Measurements from ENCODE around the gene AUTS2. TPM values are rescaled to one million over a fixed set of nuclear protein-coding genes. Genes with fewer than 3 reads are reported as not detected.

AUTS2 gene
- total RNA-seq, 1 donor from 2014 or later, result 2.1 TPM

- H3K4me3 Mint-ChIP-seq, result no peak overlapping the region
- peaks cover 4% of the 10 kb centered on the region for H3K9me3 Mint-ChIP-seq
- DNase-seq, result no peak
- no peaks in the 10 kb centered on the region for H3K27me3 Mint-ChIP-seq
- intact Hi-C loops (cut with micrococcal nuclease), result no loop called here
- H3K4me1 Mint-ChIP-seq, result peaks cover 3% of the 10 kb centered on the region
- H3K36me3 Mint-ChIP-seq (ENCODE audit: low read depth), result no peaks in the 10 kb centered on the region
- H3K27ac Mint-ChIP-seq, result no peak overlapping the region
Measured at GRCh38 chr7:69910150-69910549, 311.9 kb downstream of the AUTS2 start.

- no peaks in the 10 kb centered on the region for H3K36me3 Mint-ChIP-seq (ENCODE audit: low read depth)
- no peaks in the 10 kb centered on the region for H3K27me3 Mint-ChIP-seq
- no peak for DNase-seq
- peaks cover 4% of the 10 kb centered on the region for H3K9me3 Mint-ChIP-seq
- no peak overlapping the region for H3K4me3 Mint-ChIP-seq
- intact Hi-C loops (cut with micrococcal nuclease), result no loop called here
- no peak overlapping the region for H3K27ac Mint-ChIP-seq
- no peaks in the 10 kb centered on the region for H3K4me1 Mint-ChIP-seq
Measured at GRCh38 chr7:69911337-69911736, 313.1 kb downstream of the AUTS2 start.

- DNase-seq, result no peak
- Mint-ChIP-seq H3K9me3 (peaks cover 4% of the 10 kb centered on the region), H3K27me3 (no peaks in the 10 kb centered on the region), H3K4me3 (no peak overlapping the region), H3K27ac (no peak overlapping the region), H3K4me1 (no peaks in the 10 kb centered on the region), H3K36me3 (ENCODE audit: low read depth) (no peaks in the 10 kb centered on the region)
- intact Hi-C loops (cut with micrococcal nuclease), result no loop called here
Measured at GRCh38 chr7:69912141-69912540, 313.9 kb downstream of the AUTS2 start.

- Mint-ChIP-seq H3K4me1 (no peaks in the 10 kb centered on the region), H3K27me3 (no peaks in the 10 kb centered on the region), H3K9me3 (peaks cover 4% of the 10 kb centered on the region), H3K36me3 (ENCODE audit: low read depth) (no peaks in the 10 kb centered on the region), H3K4me3 (no peak overlapping the region), H3K27ac (no peak overlapping the region)
- no peak for DNase-seq
- intact Hi-C loops (cut with micrococcal nuclease), result no loop called here
Measured at GRCh38 chr7:69912846-69913245, 314.6 kb downstream of the AUTS2 start.

- DNase-seq, result no peak
- H3K4me3 Mint-ChIP-seq, result no peak overlapping the region
- H3K27ac Mint-ChIP-seq, result no peak overlapping the region
- intact Hi-C loops (cut with micrococcal nuclease), result no loop called here
- no peaks in the 10 kb centered on the region for H3K36me3 Mint-ChIP-seq (ENCODE audit: low read depth)
- H3K4me1 Mint-ChIP-seq, result no peaks in the 10 kb centered on the region
- H3K27me3 Mint-ChIP-seq, result no peaks in the 10 kb centered on the region
- no peaks in the 10 kb centered on the region for H3K9me3 Mint-ChIP-seq
Measured at GRCh38 chr7:69919426-69920111, 321.3 kb downstream of the AUTS2 start.

- H3K4me1 Mint-ChIP-seq, result no peaks in the 10 kb centered on the region
- H3K9me3 Mint-ChIP-seq, result no peaks in the 10 kb centered on the region
- no peak overlapping the region for H3K4me3 Mint-ChIP-seq
- DNase-seq, result no peak
- no peaks in the 10 kb centered on the region for H3K27me3 Mint-ChIP-seq
- H3K36me3 Mint-ChIP-seq (ENCODE audit: low read depth), result no peaks in the 10 kb centered on the region
- no peak overlapping the region for H3K27ac Mint-ChIP-seq
- intact Hi-C loops (cut with micrococcal nuclease), result no loop called here
Measured at GRCh38 chr7:69920797-69921196, 322.5 kb downstream of the AUTS2 start.

GRCh38 chr7:69922026-69922803 is 323.9 kb downstream of the AUTS2 start:
- Mint-ChIP-seq H3K27ac (no peak overlapping the region), H3K27me3 (no peaks in the 10 kb centered on the region), H3K9me3 (no peaks in the 10 kb centered on the region), H3K4me1 (no peaks in the 10 kb centered on the region), H3K4me3 (no peak overlapping the region), H3K36me3 (ENCODE audit: low read depth) (no peaks in the 10 kb centered on the region)
- no peak for DNase-seq
- intact Hi-C loops (cut with micrococcal nuclease), result no loop called here

- Mint-ChIP-seq H3K9me3 (no peaks in the 10 kb centered on the region), H3K4me1 (no peaks in the 10 kb centered on the region), H3K27me3 (no peaks in the 10 kb centered on the region), H3K36me3 (ENCODE audit: low read depth) (no peaks in the 10 kb centered on the region), H3K27ac (no peak overlapping the region), H3K4me3 (no peak overlapping the region)
- DNase-seq, result no peak
- intact Hi-C loops (cut with micrococcal nuclease), result no loop called here
Measured at GRCh38 chr7:69927461-69927860, 329.2 kb downstream of the AUTS2 start.

GRCh38 chr7:69928621-69929020 is 330.3 kb downstream of the AUTS2 start:
- no peaks in the 10 kb centered on the region for H3K36me3 Mint-ChIP-seq (ENCODE audit: low read depth)
- intact Hi-C loops (cut with micrococcal nuclease), result no loop called here
- H3K4me1 Mint-ChIP-seq, result no peaks in the 10 kb centered on the region
- H3K27ac Mint-ChIP-seq, result no peak overlapping the region
- no peak for DNase-seq
- no peak overlapping the region for H3K4me3 Mint-ChIP-seq
- no peaks in the 10 kb centered on the region for H3K9me3 Mint-ChIP-seq
- H3K27me3 Mint-ChIP-seq, result no peaks in the 10 kb centered on the region

GRCh38 chr7:69929622-69930021 is 331.3 kb downstream of the AUTS2 start:
- Mint-ChIP-seq H3K4me1 (no peaks in the 10 kb centered on the region), H3K36me3 (ENCODE audit: low read depth) (no peaks in the 10 kb centered on the region), H3K9me3 (no peaks in the 10 kb centered on the region), H3K27me3 (no peaks in the 10 kb centered on the region), H3K4me3 (no peak overlapping the region), H3K27ac (no peak overlapping the region)
- intact Hi-C loops (cut with micrococcal nuclease), result no loop called here
- DNase-seq, result no peak

GRCh38 chr7:69932034-69932628 is 333.9 kb downstream of the AUTS2 start:
- no peaks in the 10 kb centered on the region for H3K36me3 Mint-ChIP-seq (ENCODE audit: low read depth)
- intact Hi-C loops (cut with micrococcal nuclease), result no loop called here
- DNase-seq, result no peak
- H3K9me3 Mint-ChIP-seq, result no peaks in the 10 kb centered on the region
- no peaks in the 10 kb centered on the region for H3K27me3 Mint-ChIP-seq
- no peak overlapping the region for H3K4me3 Mint-ChIP-seq
- H3K4me1 Mint-ChIP-seq, result no peaks in the 10 kb centered on the region
- H3K27ac Mint-ChIP-seq, result no peak overlapping the region

GRCh38 chr7:69934144-69934903 is 336.0 kb downstream of the AUTS2 start:
- H3K9me3 Mint-ChIP-seq, result no peaks in the 10 kb centered on the region
- H3K27me3 Mint-ChIP-seq, result no peaks in the 10 kb centered on the region
- H3K27ac Mint-ChIP-seq, result no peak overlapping the region
- no peak for DNase-seq
- no peak overlapping the region for H3K4me3 Mint-ChIP-seq
- no peaks in the 10 kb centered on the region for H3K36me3 Mint-ChIP-seq (ENCODE audit: low read depth)
- intact Hi-C loops (cut with micrococcal nuclease), result no loop called here
- no peaks in the 10 kb centered on the region for H3K4me1 Mint-ChIP-seq

- Mint-ChIP-seq H3K36me3 (ENCODE audit: low read depth) (no peaks in the 10 kb centered on the region), H3K9me3 (no peaks in the 10 kb centered on the region), H3K4me1 (no peaks in the 10 kb centered on the region), H3K27ac (no peak overlapping the region), H3K27me3 (no peaks in the 10 kb centered on the region), H3K4me3 (no peak overlapping the region)
- intact Hi-C loops (cut with micrococcal nuclease), result no loop called here
- DNase-seq, result no peak
Measured at GRCh38 chr7:69935107-69935506, 336.8 kb downstream of the AUTS2 start.

- no peaks in the 10 kb centered on the region for H3K36me3 Mint-ChIP-seq (ENCODE audit: low read depth)
- intact Hi-C loops (cut with micrococcal nuclease), result no loop called here
- peaks cover 2% of the 10 kb centered on the region for H3K4me1 Mint-ChIP-seq
- no peak overlapping the region for H3K4me3 Mint-ChIP-seq
- H3K9me3 Mint-ChIP-seq, result no peaks in the 10 kb centered on the region
- H3K27me3 Mint-ChIP-seq, result no peaks in the 10 kb centered on the region
- no peak for DNase-seq
- no peak overlapping the region for H3K27ac Mint-ChIP-seq
Measured at GRCh38 chr7:69937097-69937496, 338.8 kb downstream of the AUTS2 start.

All from activated CD4-positive, alpha-beta T cell treated with anti-CD3 and anti-CD28 coated beads, Interleukin-2, amount 10 ng/mL, durations not matched to agents 24 days and 14 days (primary cell).